ENCODE data around the gene GSDMA. TPM values are rescaled to one million over a fixed set of nuclear protein-coding genes. Genes with fewer than 3 reads are reported as not detected.

GSDMA gene
- total and polyA plus RNA-seq, 9 of the 15 experiments (the other 6 are each of a cell fraction or from before 2014, with no cell fraction given), result 0.04 to 0.13 (median 0.07) TPM; not detected in 2

- peaks cover 3 to 7% of the 10 kb centered on the region in 2 experiments; a peak in 3 of 5 replicates for H3K4me1 ChIP-seq (replicated peaks in 1 of 2; ENCODE audit: control insufficient read depth in 2 of 2, insufficient read depth in 2 of 2, low read length in 2 of 2)
- no peaks in the 10 kb centered on the region for H3K9me1 ChIP-seq (ENCODE audit: control insufficient read depth, insufficient read depth, low read length)
- no peak overlapping the region for H3K4me2 ChIP-seq (ENCODE audit: insufficient read depth, low read length)
- no peaks in the 10 kb centered on the region for H3K27me3 ChIP-seq (ENCODE audit: control insufficient read depth in 2 of 2, insufficient read depth in 2 of 2, low read length in 2 of 2)
- no peak overlapping the region for H3K27ac ChIP-seq (ENCODE audit: extremely low read depth, low read depth, low read length)
- ChIA-PET POLR2A (interaction anchor here (1.7 kb wide), 1 partner anchor 8 kb away, joined by 7 read pairs; no protein-coding TSS in a partner anchor), CTCF (ENCODE audit: low intra/inter-chr PET ratio) (no interaction called here)
- ATAC-seq (no peak), DNase-seq (ENCODE audit: extremely low read depth in 1 of 4, low spot score in 3 of 4) (no peak), FAIRE-seq (no peak)
- H3K4me3 ChIP-seq, result no peak overlapping the region
- intact Hi-C loops (cut with micrococcal nuclease), result no loop called here
- H2AFZ ChIP-seq (ENCODE audit: low read depth, low read length), result peak overlapping the region; percentile 49; the same call in 1 of the 2 replicates
- no TSS peak for BruUV-seq (replicated peaks)
- H4K20me1 ChIP-seq (replicated peaks; ENCODE audit: control insufficient read depth, insufficient read depth, low read length), result no peaks in the 10 kb centered on the region
- WGBS (ENCODE audit: insufficient coverage, low coverage, missing lambda C conversion rate), result 57% methylated on average over 7 of the region's 7 CpGs
- in situ Hi-C loops (cut with MboI), result loop anchor here (25.0 kb wide), 1 partner anchor 283 kb away; the partner anchor contains the start of gene CDC6
- no peaks in the 10 kb centered on the region for H3K79me2 ChIP-seq (ENCODE audit: control insufficient read depth, insufficient read depth, low read length)
- no peaks in the 10 kb centered on the region for H3K36me3 ChIP-seq (ENCODE audit: control insufficient read depth, insufficient read depth, low read length)
- no peaks in the 10 kb centered on the region for H3K9me3 ChIP-seq (replicated peaks; ENCODE audit: control insufficient read depth, insufficient read depth, low read depth, low read length)
- TF ChIP-seq ZBTB8A (IDR thresholded peaks at IDR 0.05; ENCODE audit: partially characterized antibody), result no peak
- no peak for TF ChIP-seq ATF3 (IDR thresholded peaks at IDR 0.05)
- no peak for TF ChIP-seq ATF3 (CRISPR knock-in tag; conservative IDR thresholded peaks at IDR 0.05)
- no peak for TF ChIP-seq ZSCAN29 (IDR thresholded peaks at IDR 0.05)
- no peak for TF ChIP-seq YY1 (IDR thresholded peaks at IDR 0.05; ENCODE audit: borderline replicate concordance in 1 of 3, control insufficient read depth in 1 of 3, extremely low read depth in 1 of 3, insufficient read depth in 3 of 3, insufficient read length in 1 of 3, insufficient replicate concordance in 2 of 3, low read depth in 1 of 3, low read length in 2 of 3)
- no peak overlapping the region for H3K9ac ChIP-seq (ENCODE audit: insufficient read depth in 1 of 2, low read depth in 2 of 2, low read length in 2 of 2)
Measured at GRCh38 chr17:40004712-40005111, 41.9 kb downstream of the GSDMA start.

Data from K562 (cell line).